ENCODE measurements around the gene HTT-AS. TPM values are rescaled to one million over a fixed set of nuclear protein-coding genes. Genes with fewer than 3 reads are reported as not detected.
A peak's percentile ranks its signal among the peaks of the same experiment; 100 is the strongest.

Gene HTT-AS
- total and polyA plus RNA-seq, 2 of the 13 experiments (the other 11 are each of a cell fraction or from before 2014, with no cell fraction given): not detected

GRCh38 chr4:3073158-3074077, 920 bp downstream of the HTT-AS start (continued):
- no peak for TF ChIP-seq CAMTA2 (CRISPR knock-in tag; IDR thresholded peaks at IDR 0.05; ENCODE audit: borderline replicate concordance)
- TF ChIP-seq, protein P1, sequence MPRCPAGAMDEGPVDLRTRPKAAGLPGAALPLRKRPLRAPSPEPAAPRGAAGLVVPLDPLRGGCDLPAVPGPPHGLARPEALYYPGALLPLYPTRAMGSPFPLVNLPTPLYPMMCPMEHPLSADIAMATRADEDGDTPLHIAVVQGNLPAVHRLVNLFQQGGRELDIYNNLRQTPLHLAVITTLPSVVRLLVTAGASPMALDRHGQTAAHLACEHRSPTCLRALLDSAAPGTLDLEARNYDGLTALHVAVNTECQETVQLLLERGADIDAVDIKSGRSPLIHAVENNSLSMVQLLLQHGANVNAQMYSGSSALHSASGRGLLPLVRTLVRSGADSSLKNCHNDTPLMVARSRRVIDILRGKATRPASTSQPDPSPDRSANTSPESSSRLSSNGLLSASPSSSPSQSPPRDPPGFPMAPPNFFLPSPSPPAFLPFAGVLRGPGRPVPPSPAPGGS (CRISPR knock-in tag; IDR thresholded peaks at IDR 0.05): no peak; the same call in 1 of the 2 replicates
- TF ChIP-seq ZNF230 (CRISPR knock-in tag; IDR thresholded peaks at IDR 0.05): no peak
- no peak for TF ChIP-seq ZNF367 (CRISPR knock-in tag; IDR thresholded peaks at IDR 0.05; ENCODE audit: borderline replicate concordance)
- TF ChIP-seq, protein P2, sequence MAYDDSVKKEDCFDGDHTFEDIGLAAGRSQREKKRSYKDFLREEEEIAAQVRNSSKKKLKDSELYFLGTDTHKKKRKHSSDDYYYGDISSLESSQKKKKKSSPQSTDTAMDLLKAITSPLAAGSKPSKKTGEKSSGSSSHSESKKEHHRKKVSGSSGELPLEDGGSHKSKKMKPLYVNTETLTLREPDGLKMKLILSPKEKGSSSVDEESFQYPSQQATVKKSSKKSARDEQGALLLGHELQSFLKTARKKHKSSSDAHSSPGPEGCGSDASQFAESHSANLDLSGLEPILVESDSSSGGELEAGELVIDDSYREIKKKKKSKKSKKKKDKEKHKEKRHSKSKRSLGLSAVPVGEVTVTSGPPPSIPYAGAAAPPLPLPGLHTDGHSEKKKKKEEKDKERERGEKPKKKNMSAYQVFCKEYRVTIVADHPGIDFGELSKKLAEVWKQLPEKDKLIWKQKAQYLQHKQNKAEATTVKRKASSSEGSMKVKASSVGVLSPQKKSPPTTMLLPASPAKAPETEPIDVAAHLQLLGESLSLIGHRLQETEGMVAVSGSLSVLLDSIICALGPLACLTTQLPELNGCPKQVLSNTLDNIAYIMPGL (CRISPR knock-in tag; IDR thresholded peaks at IDR 0.05; ENCODE audit: borderline replicate concordance in 1 of 2, low read depth in 1 of 2): peak in 1 of 2 experiments; percentile 13; a peak in 2 of 4 replicates
- TF ChIP-seq XRCC5 (optimal IDR thresholded peaks at IDR 0.05; ENCODE audit: low read length): no peak
- TF ChIP-seq NR2F1 (CRISPR knock-in tag; IDR thresholded peaks at IDR 0.05): peak; percentile 9 to 48; a peak in 1 of 4 replicates
- peak; percentile 73 for TF ChIP-seq ZBTB10 (CRISPR knock-in tag; IDR thresholded peaks at IDR 0.05; ENCODE audit: borderline replicate concordance)
- no peak for TF ChIP-seq SNRNP70 (IDR thresholded peaks at IDR 0.05; ENCODE audit: low read depth, low read length)
- TF ChIP-seq CC2D1A (CRISPR knock-in tag; IDR thresholded peaks at IDR 0.05): no peak
- peak; percentile 81 for TF ChIP-seq ZNF792 (CRISPR knock-in tag; IDR thresholded peaks at IDR 0.05)
- TF ChIP-seq, protein P3, sequence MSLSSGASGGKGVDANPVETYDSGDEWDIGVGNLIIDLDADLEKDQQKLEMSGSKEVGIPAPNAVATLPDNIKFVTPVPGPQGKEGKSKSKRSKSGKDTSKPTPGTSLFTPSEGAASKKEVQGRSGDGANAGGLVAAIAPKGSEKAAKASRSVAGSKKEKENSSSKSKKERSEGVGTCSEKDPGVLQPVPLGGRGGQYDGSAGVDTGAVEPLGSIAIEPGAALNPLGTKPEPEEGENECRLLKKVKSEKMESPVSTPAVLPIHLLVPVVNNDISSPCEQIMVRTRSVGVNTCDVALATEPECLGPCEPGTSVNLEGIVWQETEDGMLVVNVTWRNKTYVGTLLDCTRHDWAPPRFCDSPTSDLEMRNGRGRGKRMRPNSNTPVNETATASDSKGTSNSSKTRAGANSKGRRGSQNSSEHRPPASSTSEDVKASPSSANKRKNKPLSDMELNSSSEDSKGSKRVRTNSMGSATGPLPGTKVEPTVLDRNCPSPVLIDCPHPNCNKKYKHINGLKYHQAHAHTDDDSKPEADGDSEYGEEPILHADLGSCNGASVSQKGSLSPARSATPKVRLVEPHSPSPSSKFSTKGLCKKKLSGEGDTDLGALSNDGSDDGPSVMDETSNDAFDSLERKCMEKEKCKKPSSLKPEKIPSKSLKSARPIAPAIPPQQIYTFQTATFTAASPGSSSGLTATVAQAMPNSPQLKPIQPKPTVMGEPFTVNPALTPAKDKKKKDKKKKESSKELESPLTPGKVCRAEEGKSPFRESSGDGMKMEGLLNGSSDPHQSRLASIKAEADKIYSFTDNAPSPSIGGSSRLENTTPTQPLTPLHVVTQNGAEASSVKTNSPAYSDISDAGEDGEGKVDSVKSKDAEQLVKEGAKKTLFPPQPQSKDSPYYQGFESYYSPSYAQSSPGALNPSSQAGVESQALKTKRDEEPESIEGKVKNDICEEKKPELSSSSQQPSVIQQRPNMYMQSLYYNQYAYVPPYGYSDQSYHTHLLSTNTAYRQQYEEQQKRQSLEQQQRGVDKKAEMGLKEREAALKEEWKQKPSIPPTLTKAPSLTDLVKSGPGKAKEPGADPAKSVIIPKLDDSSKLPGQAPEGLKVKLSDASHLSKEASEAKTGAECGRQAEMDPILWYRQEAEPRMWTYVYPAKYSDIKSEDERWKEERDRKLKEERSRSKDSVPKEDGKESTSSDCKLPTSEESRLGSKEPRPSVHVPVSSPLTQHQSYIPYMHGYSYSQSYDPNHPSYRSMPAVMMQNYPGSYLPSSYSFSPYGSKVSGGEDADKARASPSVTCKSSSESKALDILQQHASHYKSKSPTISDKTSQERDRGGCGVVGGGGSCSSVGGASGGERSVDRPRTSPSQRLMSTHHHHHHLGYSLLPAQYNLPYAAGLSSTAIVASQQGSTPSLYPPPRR (CRISPR knock-in tag; IDR thresholded peaks at IDR 0.05; ENCODE audit: borderline replicate concordance): peak; percentile 43; the same call in 1 of the 2 replicates
- TF ChIP-seq PAF1 (CRISPR knock-in tag; IDR thresholded peaks at IDR 0.05): no peak
- TF ChIP-seq TAF1 (CRISPR knock-in tag; IDR thresholded peaks at IDR 0.05): peak; percentile 46; the same call in 1 of the 2 replicates
- no peak for TF ChIP-seq ZNF484 (CRISPR knock-in tag; IDR thresholded peaks at IDR 0.05; ENCODE audit: borderline replicate concordance, low read depth)
- no peak for TF ChIP-seq ZNF180 (CRISPR knock-in tag; IDR thresholded peaks at IDR 0.05; ENCODE audit: borderline replicate concordance, low read depth)
